Transverse colon (tissue), 3 donors: Measurements from ENCODE around the gene CPNE7.

Experiments used
- CTCF ChIP-seq, 5 experiments: fragments of 200-600 bp in 3 of 5; fragments of 450-650 bp in 2 of 5; sonication (generic) in 3 of 5; IDR thresholded peaks; 1 replicate in 2 of 5; 2 replicates in 3 of 5; pipeline ENCODE4 v1.5.1; 2016 to 2017; ENCODE audit warnings: antibody characterized with exemption in 5 of 5, inconsistent platforms in 3 of 5, mild to moderate bottlenecking in 2 of 5, moderate library complexity in 1 of 5
- EP300 ChIP-seq: sonication (generic); formaldehyde crosslinking; IDR thresholded peaks from one replicate; pipeline ENCODE4 v1.6.1; 2017; ENCODE audit warnings: antibody characterized with exemption, low read depth
- POLR2A ChIP-seq: fragments of 450-650 bp; IDR thresholded peaks from one replicate; pipeline ENCODE4 v1.6.1; 2016; ENCODE audit warnings: antibody characterized with exemption, mild to moderate bottlenecking, moderate library complexity

- TF ChIP-seq POLR2A (no peak), CTCF (IDR thresholded peaks at IDR 0.05) (no peak), EP300 (no peak)
These were observed 33.8 kb upstream of the CPNE7 start for GRCh38 chr16:89541792-89542191.
